ENCODE measurements around the gene CRY2. TPM values are rescaled to one million over a fixed set of nuclear protein-coding genes. Genes with fewer than 3 reads are reported as not detected.

Gene CRY2
- polyA plus RNA-seq, 1 donor (not counting 4 experiments of a cell fraction or from before 2014, with no cell fraction given): 7.9 TPM

GRCh38 chr11:45827123-45827522 lies 20.2 kb upstream of the CRY2 start:
- H3K79me2 ChIP-seq (ENCODE audit: control insufficient read depth, insufficient read depth, low read length): no peaks in the 10 kb centered on the region

DNA sequence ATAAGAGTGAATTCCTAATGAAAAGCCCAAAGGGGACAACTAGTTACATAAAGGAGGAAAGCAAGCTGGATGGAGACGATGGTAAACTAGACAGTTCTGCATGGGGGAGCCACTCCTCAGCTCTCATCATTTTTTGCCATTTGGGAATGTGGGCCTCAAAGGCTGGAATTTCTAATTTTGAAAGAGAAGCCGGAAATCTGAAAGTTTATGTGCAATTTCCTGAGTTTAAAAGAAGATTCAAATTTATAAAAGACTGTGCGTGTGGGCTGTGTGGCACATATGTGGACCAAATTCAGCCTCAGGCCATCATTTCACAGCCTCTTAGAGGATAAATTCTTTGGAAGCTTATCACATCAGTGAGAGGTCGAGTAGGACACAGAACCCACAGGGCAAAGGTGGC lies 18.3 kb upstream of the CRY2 start:
- H3K9me3 ChIP-seq (ENCODE audit: control insufficient read depth, low read depth, low read length): no peaks in the 10 kb centered on the region
- no peak overlapping the region for H3K9ac ChIP-seq (ENCODE audit: control insufficient read depth, extremely low read depth, insufficient read depth, low read length)
- DNase-seq (ENCODE audit: low read depth, low spot score) (no peak), FAIRE-seq (no peak)
- TF ChIP-seq EZH2 (IDR thresholded peaks at IDR 0.05; ENCODE audit: low read length): no peak
- TF ChIP-seq, protein P1, sequence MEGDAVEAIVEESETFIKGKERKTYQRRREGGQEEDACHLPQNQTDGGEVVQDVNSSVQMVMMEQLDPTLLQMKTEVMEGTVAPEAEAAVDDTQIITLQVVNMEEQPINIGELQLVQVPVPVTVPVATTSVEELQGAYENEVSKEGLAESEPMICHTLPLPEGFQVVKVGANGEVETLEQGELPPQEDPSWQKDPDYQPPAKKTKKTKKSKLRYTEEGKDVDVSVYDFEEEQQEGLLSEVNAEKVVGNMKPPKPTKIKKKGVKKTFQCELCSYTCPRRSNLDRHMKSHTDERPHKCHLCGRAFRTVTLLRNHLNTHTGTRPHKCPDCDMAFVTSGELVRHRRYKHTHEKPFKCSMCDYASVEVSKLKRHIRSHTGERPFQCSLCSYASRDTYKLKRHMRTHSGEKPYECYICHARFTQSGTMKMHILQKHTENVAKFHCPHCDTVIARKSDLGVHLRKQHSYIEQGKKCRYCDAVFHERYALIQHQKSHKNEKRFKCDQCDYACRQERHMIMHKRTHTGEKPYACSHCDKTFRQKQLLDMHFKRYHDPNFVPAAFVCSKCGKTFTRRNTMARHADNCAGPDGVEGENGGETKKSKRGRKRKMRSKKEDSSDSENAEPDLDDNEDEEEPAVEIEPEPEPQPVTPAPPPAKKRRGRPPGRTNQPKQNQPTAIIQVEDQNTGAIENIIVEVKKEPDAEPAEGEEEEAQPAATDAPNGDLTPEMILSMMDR (optimal IDR thresholded peaks at IDR 0.05 in 1 of 3, IDR thresholded peaks at IDR 0.05 in 1 of 3, conservative IDR thresholded peaks at IDR 0.05 in 1 of 3; ENCODE audit: extremely low read depth in 1 of 3, insufficient read depth in 2 of 3, low read length in 3 of 3): no peak
- H3K27ac ChIP-seq (ENCODE audit: control insufficient read depth, insufficient read depth, low read length): no peak overlapping the region
- H2AFZ ChIP-seq (ENCODE audit: control insufficient read depth, low read length): no peak overlapping the region
- no peaks in the 10 kb centered on the region for H3K36me3 ChIP-seq (ENCODE audit: control insufficient read depth in 2 of 2, extremely low read depth in 1 of 2, insufficient read depth in 2 of 2, low read length in 2 of 2)
- no peaks in the 10 kb centered on the region for H3K79me2 ChIP-seq (ENCODE audit: control insufficient read depth, insufficient read depth, low read length)
- no peaks in the 10 kb centered on the region for H3K4me1 ChIP-seq (ENCODE audit: control insufficient read depth, extremely low read depth, insufficient read depth, low read length)
- H4K20me1 ChIP-seq (ENCODE audit: control insufficient read depth, extremely low read depth, insufficient read depth, low read length): no peaks in the 10 kb centered on the region
- H3K4me3 ChIP-seq (ENCODE audit: control insufficient read depth in 2 of 3, extremely low read depth in 1 of 3, insufficient read depth in 2 of 3, low read depth in 1 of 3, low read length in 3 of 3): no peak overlapping the region
- peaks cover 6% of the 10 kb centered on the region for H3K27me3 ChIP-seq (ENCODE audit: control insufficient read depth, extremely low read depth, insufficient read depth, low read length)
- dilution Hi-C loops (cut with MboI; ENCODE audit: extremely low pct_ligation_motif_present, low sequenced_read_pairs): no loop called here
- no peaks in the 10 kb centered on the region for H3K9me1 ChIP-seq (ENCODE audit: control insufficient read depth, extremely low read depth, insufficient read depth, low read length)
- no peak overlapping the region for H3K4me2 ChIP-seq (ENCODE audit: control insufficient read depth, extremely low read depth, insufficient read depth, low read depth, low read length)

More at GRCh38 chr11:45827123-45827522, 20.2 kb upstream of the CRY2 start:
- peaks cover 6% of the 10 kb centered on the region for H3K27me3 ChIP-seq (ENCODE audit: control insufficient read depth, extremely low read depth, insufficient read depth, low read length)
- dilution Hi-C loops (cut with MboI; ENCODE audit: extremely low pct_ligation_motif_present, low sequenced_read_pairs): no loop called here
- no peaks in the 10 kb centered on the region for H3K36me3 ChIP-seq (ENCODE audit: control insufficient read depth in 2 of 2, extremely low read depth in 1 of 2, insufficient read depth in 2 of 2, low read length in 2 of 2)
- no peak overlapping the region for H2AFZ ChIP-seq (ENCODE audit: control insufficient read depth, low read length)
- no peak overlapping the region for H3K4me2 ChIP-seq (ENCODE audit: control insufficient read depth, extremely low read depth, insufficient read depth, low read depth, low read length)
- TF ChIP-seq, protein P1 (optimal IDR thresholded peaks at IDR 0.05 in 1 of 3, IDR thresholded peaks at IDR 0.05 in 1 of 3, conservative IDR thresholded peaks at IDR 0.05 in 1 of 3; ENCODE audit: extremely low read depth in 1 of 3, insufficient read depth in 2 of 3, low read length in 3 of 3): no peak
- no peak for TF ChIP-seq EZH2 (IDR thresholded peaks at IDR 0.05; ENCODE audit: low read length)
- no peak overlapping the region for H3K9ac ChIP-seq (ENCODE audit: control insufficient read depth, extremely low read depth, insufficient read depth, low read length)
- no peaks in the 10 kb centered on the region for H3K4me1 ChIP-seq (ENCODE audit: control insufficient read depth, extremely low read depth, insufficient read depth, low read length)
- no peak overlapping the region for H3K27ac ChIP-seq (ENCODE audit: control insufficient read depth, insufficient read depth, low read length)
- H3K9me1 ChIP-seq (ENCODE audit: control insufficient read depth, extremely low read depth, insufficient read depth, low read length): no peaks in the 10 kb centered on the region
- no peak overlapping the region for H3K4me3 ChIP-seq (ENCODE audit: control insufficient read depth in 2 of 3, extremely low read depth in 1 of 3, insufficient read depth in 2 of 3, low read depth in 1 of 3, low read length in 3 of 3)
- H4K20me1 ChIP-seq (ENCODE audit: control insufficient read depth, extremely low read depth, insufficient read depth, low read length): no peaks in the 10 kb centered on the region
- DNase-seq (ENCODE audit: low read depth, low spot score) (no peak), FAIRE-seq (no peak)
- no peaks in the 10 kb centered on the region for H3K9me3 ChIP-seq (ENCODE audit: control insufficient read depth, low read depth, low read length)
